ENCODE data around the gene NRN1L.

Gene NRN1L

DNA sequence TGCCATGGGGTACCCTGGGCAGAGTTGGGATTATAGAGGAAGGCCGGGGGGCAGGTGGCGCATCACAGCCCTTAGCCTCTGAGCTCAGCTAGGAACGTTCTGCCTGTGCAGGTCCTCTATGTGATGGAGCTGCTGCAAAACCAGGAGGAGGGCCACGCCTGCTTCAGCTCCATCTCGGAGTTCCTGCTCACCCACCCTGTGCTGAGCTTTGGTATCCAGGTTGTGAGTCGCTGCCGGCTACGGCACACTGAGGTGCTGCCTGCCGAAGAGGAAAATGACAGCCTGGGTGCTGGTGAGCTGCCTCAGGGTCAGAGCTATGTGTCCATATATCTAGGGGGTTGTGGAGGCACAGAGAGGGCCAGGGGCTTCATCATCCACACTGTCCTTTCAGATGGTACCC, 5.8 kb upstream of the NRN1L start:
- Mint-ChIP-seq H3K9me3 (no peaks in the 10 kb centered on the region), H3K27ac (no peak overlapping the region), H3K36me3 (ENCODE audit: low read depth) (peaks cover 24% of the 10 kb centered on the region), H3K4me3 (no peak overlapping the region), H3K27me3 (ENCODE audit: low read depth, poor library complexity) (no peaks in the 10 kb centered on the region), H3K4me1 (peaks cover 18% of the 10 kb centered on the region)
- TF ChIP-seq, protein P1, sequence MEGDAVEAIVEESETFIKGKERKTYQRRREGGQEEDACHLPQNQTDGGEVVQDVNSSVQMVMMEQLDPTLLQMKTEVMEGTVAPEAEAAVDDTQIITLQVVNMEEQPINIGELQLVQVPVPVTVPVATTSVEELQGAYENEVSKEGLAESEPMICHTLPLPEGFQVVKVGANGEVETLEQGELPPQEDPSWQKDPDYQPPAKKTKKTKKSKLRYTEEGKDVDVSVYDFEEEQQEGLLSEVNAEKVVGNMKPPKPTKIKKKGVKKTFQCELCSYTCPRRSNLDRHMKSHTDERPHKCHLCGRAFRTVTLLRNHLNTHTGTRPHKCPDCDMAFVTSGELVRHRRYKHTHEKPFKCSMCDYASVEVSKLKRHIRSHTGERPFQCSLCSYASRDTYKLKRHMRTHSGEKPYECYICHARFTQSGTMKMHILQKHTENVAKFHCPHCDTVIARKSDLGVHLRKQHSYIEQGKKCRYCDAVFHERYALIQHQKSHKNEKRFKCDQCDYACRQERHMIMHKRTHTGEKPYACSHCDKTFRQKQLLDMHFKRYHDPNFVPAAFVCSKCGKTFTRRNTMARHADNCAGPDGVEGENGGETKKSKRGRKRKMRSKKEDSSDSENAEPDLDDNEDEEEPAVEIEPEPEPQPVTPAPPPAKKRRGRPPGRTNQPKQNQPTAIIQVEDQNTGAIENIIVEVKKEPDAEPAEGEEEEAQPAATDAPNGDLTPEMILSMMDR (IDR thresholded peaks at IDR 0.05): no peak
- no peak for DNase-seq

DNA sequence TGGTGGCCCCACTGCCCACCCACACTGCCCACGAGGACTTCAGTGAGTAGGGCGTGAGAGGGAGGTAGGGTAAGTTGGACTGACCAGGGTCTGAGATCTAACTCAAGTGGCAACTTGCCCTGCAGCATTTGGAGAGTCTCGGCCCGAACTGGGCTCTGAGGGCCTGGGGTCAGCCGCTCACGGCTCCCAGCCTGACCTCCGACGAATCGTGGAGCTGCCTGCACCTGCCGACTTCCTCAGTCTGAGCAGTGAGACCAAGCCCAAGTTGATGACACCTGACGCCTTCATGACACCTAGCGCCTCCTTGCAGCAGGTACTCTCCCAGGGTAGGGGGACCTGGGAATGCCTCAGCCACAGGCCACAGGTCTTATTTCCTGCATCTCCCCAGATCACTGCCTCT, 5.2 kb upstream of the NRN1L start:
- no peak for DNase-seq
- Mint-ChIP-seq H3K4me1 (peaks cover 15% of the 10 kb centered on the region), H3K4me3 (no peak overlapping the region), H3K27me3 (ENCODE audit: low read depth, poor library complexity) (no peaks in the 10 kb centered on the region), H3K36me3 (ENCODE audit: low read depth) (peaks cover 26% of the 10 kb centered on the region), H3K27ac (no peak overlapping the region), H3K9me3 (no peaks in the 10 kb centered on the region)
- TF ChIP-seq, protein P1 (IDR thresholded peaks at IDR 0.05): no peak

DNA sequence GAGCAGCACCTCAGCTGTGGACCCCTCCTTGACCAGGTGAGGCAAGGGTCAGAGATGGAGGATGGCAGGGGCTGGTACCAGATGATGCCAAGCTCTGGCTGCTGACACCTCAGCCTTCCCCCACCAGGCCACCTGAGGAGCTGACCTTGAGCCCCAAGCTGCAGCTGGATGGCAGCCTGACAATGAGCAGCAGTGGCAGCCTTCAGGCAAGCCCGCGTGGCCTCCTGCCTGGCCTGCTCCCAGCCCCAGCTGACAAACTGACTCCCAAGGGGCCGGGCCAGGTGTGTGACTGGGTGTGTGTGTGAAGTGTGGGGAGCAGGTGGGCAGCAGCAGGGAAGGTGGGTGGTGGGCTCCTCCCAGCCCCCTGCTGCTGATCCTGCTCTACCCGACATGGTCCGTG, 4.7 kb upstream of the NRN1L start:
- TF ChIP-seq, protein P1 (IDR thresholded peaks at IDR 0.05): no peak
- Mint-ChIP-seq H3K36me3 (ENCODE audit: low read depth) (peaks cover 28% of the 10 kb centered on the region), H3K9me3 (no peaks in the 10 kb centered on the region), H3K27ac (no peak overlapping the region), H3K4me3 (no peak overlapping the region), H3K4me1 (peaks cover 15% of the 10 kb centered on the region), H3K27me3 (ENCODE audit: low read depth, poor library complexity) (no peaks in the 10 kb centered on the region)
- DNase-seq: no peak

DNA sequence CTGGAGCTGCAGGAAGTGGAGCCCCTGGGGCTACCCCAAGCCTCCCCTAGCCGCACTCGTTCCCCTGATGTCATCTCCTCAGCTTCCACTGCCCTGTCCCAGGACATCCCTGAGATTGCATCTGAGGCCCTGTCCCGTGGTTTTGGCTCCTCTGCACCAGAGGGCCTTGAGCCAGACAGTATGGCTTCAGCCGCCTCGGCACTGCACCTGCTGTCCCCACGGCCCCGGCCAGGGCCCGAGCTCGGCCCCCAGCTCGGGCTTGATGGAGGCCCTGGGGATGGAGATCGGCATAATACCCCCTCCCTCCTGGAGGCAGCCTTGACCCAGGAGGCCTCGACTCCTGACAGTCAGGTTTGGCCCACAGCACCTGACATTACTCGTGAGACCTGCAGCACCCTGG, 4.1 kb upstream of the NRN1L start:
- Mint-ChIP-seq H3K9me3 (no peaks in the 10 kb centered on the region), H3K27ac (no peak overlapping the region), H3K36me3 (ENCODE audit: low read depth) (peaks cover 28% of the 10 kb centered on the region), H3K27me3 (ENCODE audit: low read depth, poor library complexity) (no peaks in the 10 kb centered on the region), H3K4me1 (peaks cover 11% of the 10 kb centered on the region), H3K4me3 (no peak overlapping the region)
- TF ChIP-seq, protein P1 (IDR thresholded peaks at IDR 0.05): no peak
- no peak for DNase-seq

DNA sequence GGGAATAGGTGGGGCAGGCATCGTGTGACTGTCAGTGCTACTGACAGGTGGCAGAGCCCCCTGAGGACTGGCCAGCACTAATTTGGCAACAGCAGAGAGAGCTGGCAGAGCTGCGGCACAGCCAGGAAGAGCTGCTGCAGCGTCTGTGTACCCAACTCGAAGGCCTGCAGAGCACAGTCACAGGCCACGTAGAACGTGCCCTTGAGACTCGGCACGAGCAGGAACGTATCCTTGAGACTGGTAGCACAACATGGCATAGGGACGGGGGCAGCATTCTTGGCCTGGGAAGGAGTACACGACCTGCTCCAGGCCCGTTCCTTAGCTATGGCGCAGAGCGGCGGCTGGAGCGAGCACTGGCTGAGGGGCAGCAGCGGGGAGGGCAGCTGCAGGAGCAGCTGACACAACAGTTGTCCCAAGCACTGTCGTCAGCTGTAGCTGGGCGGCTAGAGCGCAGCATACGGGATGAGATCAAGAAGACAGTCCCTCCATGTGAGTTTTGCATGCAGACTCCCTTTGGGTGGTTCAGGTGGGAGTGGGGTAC, 3.0 kb upstream of the NRN1L start:
- no peak for DNase-seq
- Mint-ChIP-seq H3K9me3 (no peaks in the 10 kb centered on the region), H3K4me3 (no peak overlapping the region), H3K27ac (no peak overlapping the region), H3K36me3 (ENCODE audit: low read depth) (peaks cover 28% of the 10 kb centered on the region), H3K27me3 (ENCODE audit: low read depth, poor library complexity) (no peaks in the 10 kb centered on the region), H3K4me1 (peaks cover 15% of the 10 kb centered on the region)
- TF ChIP-seq, protein P1 (IDR thresholded peaks at IDR 0.05): no peak

DNA sequence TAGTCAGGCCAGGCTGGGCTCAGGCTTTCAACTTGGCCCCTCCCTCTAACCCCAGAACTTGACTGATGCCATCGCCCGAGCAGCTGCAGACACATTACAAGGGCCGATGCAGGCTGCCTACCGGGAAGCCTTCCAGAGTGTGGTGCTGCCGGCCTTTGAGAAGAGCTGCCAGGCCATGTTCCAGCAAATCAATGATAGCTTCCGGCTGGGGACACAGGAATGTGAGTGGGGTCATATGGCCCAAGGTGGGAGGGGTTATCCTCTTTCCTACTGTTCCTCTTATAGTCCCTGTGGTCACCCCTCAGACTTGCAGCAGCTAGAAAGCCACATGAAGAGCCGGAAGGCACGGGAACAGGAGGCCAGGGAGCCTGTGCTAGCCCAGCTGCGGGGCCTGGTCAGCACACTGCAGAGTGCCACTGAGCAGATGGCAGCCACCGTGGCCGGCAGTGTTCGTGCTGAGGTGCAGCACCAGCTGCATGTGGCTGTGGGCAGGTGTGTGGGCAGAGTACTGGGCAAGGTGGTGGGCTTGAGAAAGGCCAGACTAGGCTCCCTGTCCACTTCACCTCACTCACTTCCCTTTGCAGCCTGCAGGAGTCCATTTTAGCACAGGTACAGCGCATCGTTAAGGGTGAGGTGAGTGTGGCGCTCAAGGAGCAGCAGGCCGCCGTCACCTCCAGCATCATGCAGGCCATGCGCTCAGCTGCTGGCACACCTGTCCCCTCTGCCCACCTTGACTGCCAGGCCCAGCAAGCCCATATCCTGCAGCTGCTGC, 2.1 kb upstream of the NRN1L start:
- DNase-seq: no peak
- Mint-ChIP-seq H3K4me3 (no peak overlapping the region), H3K27ac (no peak overlapping the region), H3K9me3 (no peaks in the 10 kb centered on the region), H3K27me3 (ENCODE audit: low read depth, poor library complexity) (no peaks in the 10 kb centered on the region), H3K36me3 (ENCODE audit: low read depth) (peaks cover 24% of the 10 kb centered on the region), H3K4me1 (peaks cover 16% of the 10 kb centered on the region)
- TF ChIP-seq, protein P1 (IDR thresholded peaks at IDR 0.05): no peak
